GM13977 (cell line): ENCODE data around the gene SWI5.

Source experiments
- DNase-seq: peaks from one replicate; pipeline ENCODE4 v3.0.0; 2012; ENCODE audit warnings: low spot score
- CTCF ChIP-seq: IDR thresholded peaks from 2 replicates; pipeline ENCODE4 v1.5.1; 2012; ENCODE audit warnings: mild to moderate bottlenecking, control low read depth; ENCODE audit not compliant: insufficient read depth; ENCODE audit errors: extremely low read depth, missing control alignments
- in situ Hi-C: fragments of 300-500 bp; cut with MboI; formaldehyde crosslinking; loops from one replicate; pipeline ENCODE4 v1.12.0; 2022; ENCODE audit warnings: low sequenced_read_pairs, low pct_unique_long_range_greater_than_20kb, mixed read lengths, inconsistent platforms; ENCODE audit not compliant: unreplicated experiment

The SWI5 gene

GRCh38 chr9:128288273-128289004, 12.4 kb downstream of the SWI5 start:
- TF ChIP-seq CTCF: no peak
- in situ Hi-C loops: no loop called here
- DNase-seq: no peak

- no peak for TF ChIP-seq CTCF
- in situ Hi-C loops: no loop called here
- no peak for DNase-seq
Measured at GRCh38 chr9:128292009-128292408, 15.9 kb downstream of the SWI5 start.

- no peak for TF ChIP-seq CTCF
- in situ Hi-C loops: no loop called here
- no peak for DNase-seq
Measured at GRCh38 chr9:128293091-128293490, 17.0 kb downstream of the SWI5 start.

- in situ Hi-C loops: no loop called here
- no peak for DNase-seq
- no peak for TF ChIP-seq CTCF
Measured at GRCh38 chr9:128294142-128294541, 18.1 kb downstream of the SWI5 start.

GRCh38 chr9:128296340-128297220, 20.5 kb downstream of the SWI5 start:
- DNase-seq: no peak
- TF ChIP-seq CTCF: no peak
- in situ Hi-C loops: no loop called here

GRCh38 chr9:128297221-128297773, 21.2 kb downstream of the SWI5 start:
- TF ChIP-seq CTCF: no peak
- in situ Hi-C loops: no loop called here

More at GRCh38 chr9:128297221-128297773, 21.2 kb downstream of the SWI5 start:
- DNase-seq: no peak
